ENCODE data around the gene EIF1AD. TPM values are rescaled to one million over a fixed set of nuclear protein-coding genes. Genes with fewer than 3 reads are reported as not detected.
A peak's percentile ranks its signal among the peaks of the same experiment; 100 is the strongest.

The EIF1AD gene
- total and polyA plus RNA-seq, 9 of the 15 experiments (the other 6 are each of a cell fraction or from before 2014, with no cell fraction given): 50.1 to 98.8 (median 58.7) TPM

DNA sequence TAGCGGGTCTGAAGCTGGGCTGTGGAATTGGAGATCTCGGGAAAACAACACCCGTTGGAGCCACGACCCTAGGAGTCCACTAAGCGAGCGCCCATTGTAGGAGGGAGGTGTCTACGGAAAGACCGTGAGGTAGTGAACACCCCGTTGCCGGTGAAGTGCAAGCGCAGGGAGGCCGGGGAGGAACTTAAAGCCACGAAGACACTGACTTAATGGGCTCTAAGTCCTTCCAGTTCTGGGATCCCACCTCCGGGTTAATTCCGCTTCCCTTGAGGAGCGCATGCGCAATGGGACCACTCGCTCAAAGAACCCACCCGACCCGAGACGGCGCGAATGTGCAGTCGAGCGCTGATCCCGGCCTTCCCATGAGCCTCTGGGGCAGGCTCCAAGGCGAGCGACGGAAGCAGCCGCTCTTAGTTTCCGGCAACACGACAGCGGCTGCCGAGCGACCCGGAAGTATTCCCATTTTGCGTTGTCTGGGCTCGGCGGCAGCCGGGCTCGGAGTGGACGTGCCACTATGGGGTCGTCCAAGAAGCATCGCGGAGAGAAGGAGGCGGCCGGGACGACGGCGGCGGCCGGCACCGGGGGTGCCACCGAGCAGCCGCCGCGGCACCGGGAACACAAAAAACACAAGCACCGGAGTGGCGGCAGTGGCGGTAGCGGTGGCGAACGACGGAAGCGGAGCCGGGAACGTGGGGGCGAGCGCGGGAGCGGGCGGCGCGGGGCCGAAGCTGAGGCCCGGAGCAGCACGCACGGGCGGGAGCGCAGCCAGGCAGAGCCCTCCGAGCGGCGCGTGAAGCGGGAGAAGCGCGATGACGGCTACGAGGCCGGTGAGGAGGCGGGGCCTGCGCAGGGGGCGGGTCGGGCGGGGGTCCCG lies 40.5 kb downstream of the EIF1AD start, which contains the start of gene SART1 (continued):
- TF ChIP-seq, protein P1, sequence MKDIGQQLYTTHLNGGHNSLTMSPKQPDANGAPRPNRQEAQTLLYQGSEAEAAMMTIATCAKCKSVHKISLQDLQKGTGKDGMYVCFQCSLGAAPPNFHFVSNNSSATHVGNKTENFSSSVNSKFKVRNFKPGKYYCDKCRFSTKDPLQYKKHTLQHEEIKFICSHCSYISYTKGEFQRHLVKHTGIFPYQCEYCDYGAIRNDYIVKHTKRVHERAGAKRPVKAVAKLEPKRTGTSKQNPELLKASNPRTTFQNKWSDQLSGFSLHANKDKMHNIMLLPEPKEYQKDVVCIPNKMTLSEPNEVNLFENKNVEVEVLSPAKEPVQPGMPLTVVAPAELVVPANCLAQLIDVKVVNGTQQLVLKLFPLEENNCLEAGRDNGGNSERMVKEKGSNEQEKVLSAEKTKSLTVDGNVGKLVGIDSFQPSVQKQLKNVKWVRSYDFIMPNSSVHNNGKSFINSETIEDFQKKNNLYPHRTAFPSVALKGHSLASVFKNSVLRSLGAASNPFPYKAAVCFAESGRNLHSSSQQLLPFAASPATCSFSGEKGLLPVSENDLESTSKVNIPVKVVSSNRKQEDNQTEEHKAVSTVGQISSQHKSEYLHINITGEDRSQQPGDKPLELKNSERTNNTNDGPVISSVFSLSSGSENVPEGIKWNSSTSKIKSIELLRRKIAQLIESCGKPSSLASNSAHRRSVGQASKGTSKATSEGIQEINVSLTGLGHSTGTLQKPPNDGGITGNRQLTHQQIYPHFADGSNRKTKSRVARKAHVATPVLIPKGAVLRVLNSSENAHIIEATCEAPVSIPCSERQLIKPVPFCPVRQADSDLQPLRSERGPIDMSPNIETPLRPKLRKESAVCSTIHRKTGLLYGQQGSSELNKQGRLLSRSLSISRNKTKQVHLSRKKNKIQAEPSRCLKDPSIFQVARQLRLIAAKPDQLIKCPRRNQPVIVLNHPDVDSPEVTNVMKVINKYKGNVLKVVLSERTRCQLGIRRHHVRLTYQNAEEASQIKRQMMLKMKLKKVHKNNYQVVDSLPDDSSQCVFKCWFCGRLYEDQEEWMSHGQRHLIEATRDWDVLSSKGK (CRISPR knock-in tag; IDR thresholded peaks at IDR 0.05): no peak
- no peak for TF ChIP-seq HEY1 (CRISPR knock-in tag; IDR thresholded peaks at IDR 0.05; ENCODE audit: borderline replicate concordance)
- TF ChIP-seq SP1 (CRISPR knock-in tag; IDR thresholded peaks at IDR 0.05): peak; percentile 76
- no peak for TF ChIP-seq MAFF (IDR thresholded peaks at IDR 0.05; ENCODE audit: low read length)
- no peak for TF ChIP-seq TRIM28 (IDR thresholded peaks at IDR 0.05)
- TF ChIP-seq, protein P2, sequence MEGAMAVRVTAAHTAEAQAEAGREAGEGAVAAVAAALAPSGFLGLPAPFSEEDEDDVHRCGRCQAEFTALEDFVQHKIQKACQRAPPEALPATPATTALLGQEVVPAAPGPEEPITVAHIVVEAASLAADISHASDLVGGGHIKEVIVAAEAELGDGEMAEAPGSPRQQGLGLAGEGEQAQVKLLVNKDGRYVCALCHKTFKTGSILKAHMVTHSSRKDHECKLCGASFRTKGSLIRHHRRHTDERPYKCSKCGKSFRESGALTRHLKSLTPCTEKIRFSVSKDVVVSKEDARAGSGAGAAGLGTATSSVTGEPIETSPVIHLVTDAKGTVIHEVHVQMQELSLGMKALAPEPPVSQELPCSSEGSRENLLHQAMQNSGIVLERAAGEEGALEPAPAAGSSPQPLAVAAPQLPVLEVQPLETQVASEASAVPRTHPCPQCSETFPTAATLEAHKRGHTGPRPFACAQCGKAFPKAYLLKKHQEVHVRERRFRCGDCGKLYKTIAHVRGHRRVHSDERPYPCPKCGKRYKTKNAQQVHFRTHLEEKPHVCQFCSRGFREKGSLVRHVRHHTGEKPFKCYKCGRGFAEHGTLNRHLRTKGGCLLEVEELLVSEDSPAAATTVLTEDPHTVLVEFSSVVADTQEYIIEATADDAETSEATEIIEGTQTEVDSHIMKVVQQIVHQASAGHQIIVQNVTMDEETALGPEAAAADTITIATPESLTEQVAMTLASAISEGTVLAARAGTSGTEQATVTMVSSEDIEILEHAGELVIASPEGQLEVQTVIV (CRISPR knock-in tag; IDR thresholded peaks at IDR 0.05; ENCODE audit: borderline replicate concordance): peak; percentile 65; the same call in 1 of the 2 replicates
- 0 out of 2 replicates have a peak, but pooled peaks have one; percentile 20 for TF ChIP-seq ARID1B (IDR thresholded peaks at IDR 0.05)
- TF ChIP-seq SRSF3 (IDR thresholded peaks at IDR 0.05; ENCODE audit: insufficient read depth, low read length): no peak
- TF ChIP-seq ZNF143 (CRISPR knock-in tag; IDR thresholded peaks at IDR 0.05): peak; percentile 89
- no peak for TF ChIP-seq ZC3H8 (IDR thresholded peaks at IDR 0.05)
- TF ChIP-seq, protein P3, sequence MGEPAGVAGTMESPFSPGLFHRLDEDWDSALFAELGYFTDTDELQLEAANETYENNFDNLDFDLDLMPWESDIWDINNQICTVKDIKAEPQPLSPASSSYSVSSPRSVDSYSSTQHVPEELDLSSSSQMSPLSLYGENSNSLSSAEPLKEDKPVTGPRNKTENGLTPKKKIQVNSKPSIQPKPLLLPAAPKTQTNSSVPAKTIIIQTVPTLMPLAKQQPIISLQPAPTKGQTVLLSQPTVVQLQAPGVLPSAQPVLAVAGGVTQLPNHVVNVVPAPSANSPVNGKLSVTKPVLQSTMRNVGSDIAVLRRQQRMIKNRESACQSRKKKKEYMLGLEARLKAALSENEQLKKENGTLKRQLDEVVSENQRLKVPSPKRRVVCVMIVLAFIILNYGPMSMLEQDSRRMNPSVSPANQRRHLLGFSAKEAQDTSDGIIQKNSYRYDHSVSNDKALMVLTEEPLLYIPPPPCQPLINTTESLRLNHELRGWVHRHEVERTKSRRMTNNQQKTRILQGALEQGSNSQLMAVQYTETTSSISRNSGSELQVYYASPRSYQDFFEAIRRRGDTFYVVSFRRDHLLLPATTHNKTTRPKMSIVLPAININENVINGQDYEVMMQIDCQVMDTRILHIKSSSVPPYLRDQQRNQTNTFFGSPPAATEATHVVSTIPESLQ (CRISPR knock-in tag; IDR thresholded peaks at IDR 0.05): peak; percentile 89; the same call in 1 of the 2 replicates
- TF ChIP-seq FOXP1 (CRISPR knock-in tag; IDR thresholded peaks at IDR 0.05): peak; percentile 61; the same call in 1 of the 2 replicates
- TF ChIP-seq ADNP (tag; IDR thresholded peaks at IDR 0.05): no peak
- TF ChIP-seq KAT2B (IDR thresholded peaks at IDR 0.05; ENCODE audit: low read depth, low read length): no peak
- TF ChIP-seq, protein P4, sequence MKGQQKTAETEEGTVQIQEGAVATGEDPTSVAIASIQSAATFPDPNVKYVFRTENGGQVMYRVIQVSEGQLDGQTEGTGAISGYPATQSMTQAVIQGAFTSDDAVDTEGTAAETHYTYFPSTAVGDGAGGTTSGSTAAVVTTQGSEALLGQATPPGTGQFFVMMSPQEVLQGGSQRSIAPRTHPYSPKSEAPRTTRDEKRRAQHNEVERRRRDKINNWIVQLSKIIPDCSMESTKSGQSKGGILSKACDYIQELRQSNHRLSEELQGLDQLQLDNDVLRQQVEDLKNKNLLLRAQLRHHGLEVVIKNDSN (CRISPR knock-in tag; IDR thresholded peaks at IDR 0.05): no peak
- TF ChIP-seq SNRNP70 (optimal IDR thresholded peaks at IDR 0.05; ENCODE audit: low read depth, low read length): no peak
- no peak for TF ChIP-seq ZNF124 (CRISPR knock-in tag; IDR thresholded peaks at IDR 0.05)
- peak; percentile 91 for TF ChIP-seq MEIS2 (IDR thresholded peaks at IDR 0.05; ENCODE audit: partially characterized antibody)
- no peak for TF ChIP-seq ZNF696 (CRISPR knock-in tag; conservative IDR thresholded peaks at IDR 0.05)

Measured in K562 (cell line).